GM18505 (cell line): ENCODE results near the gene MOGAT1.
A peak's percentile ranks its signal among the peaks of the same experiment; 100 is the strongest.

ENCODE experiments used
- ATAC-seq: cut with Tn5 transposase; IDR thresholded peaks from one replicate; pipeline ENCODE4 v1.9.1; 2021; ENCODE audit not compliant: unreplicated experiment
- POLR2A ChIP-seq: IDR thresholded peaks from 4 replicates; pipeline ENCODE4 v1.6.1; 2011; ENCODE audit warnings: borderline replicate concordance; ENCODE audit not compliant: insufficient read depth, insufficient read length; ENCODE audit errors: extremely low read depth

Gene MOGAT1

GRCh38 chr2:222730366-222730999 is 59.0 kb downstream of the MOGAT1 start:
- TF ChIP-seq POLR2A, result no peak
- ATAC-seq, result peak; percentile 51

DNA sequence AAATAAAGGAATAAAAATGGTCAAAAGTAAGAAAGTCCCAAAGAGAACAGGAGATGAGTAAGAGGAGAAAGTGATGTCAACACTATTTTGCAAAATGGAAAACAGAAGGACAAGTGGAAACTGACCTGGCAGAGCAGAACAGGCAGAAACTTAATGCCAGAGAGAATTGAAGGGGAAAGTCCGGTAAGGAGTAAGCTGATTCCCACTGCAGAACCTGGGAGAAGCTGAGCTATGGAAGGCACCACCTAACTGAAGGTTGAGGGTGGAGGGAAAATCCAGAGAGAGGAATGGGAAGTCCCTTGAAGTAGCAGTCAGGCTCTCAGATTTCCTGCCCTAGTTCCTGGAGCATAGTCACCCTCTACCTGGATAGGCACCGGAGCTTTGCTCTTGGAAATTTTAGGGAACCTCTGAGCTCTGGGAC is 59.8 kb downstream of the MOGAT1 start:
- ATAC-seq, result no peak
- no peak for TF ChIP-seq POLR2A

- TF ChIP-seq POLR2A, result no peak
- no peak for ATAC-seq
Measured at GRCh38 chr2:222732489-222733178, 61.2 kb downstream of the MOGAT1 start.

DNA sequence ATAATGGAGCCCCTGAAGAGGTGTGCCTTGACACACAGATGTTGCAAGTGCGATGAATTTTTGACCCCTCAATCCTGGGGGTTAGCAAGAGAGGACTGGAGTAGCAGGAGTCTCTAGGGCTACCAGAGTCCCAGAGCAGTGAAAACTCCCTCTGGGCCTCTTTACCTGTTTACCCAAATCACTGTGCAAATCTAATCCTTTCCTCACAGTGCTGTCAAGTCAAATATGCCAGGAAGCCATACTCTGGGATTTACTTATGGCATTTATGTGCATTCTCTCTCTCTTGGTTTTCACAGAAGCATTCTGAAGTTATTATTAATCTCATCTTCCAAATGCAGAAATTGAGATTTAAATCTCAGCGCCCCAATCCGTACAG is 62.0 kb downstream of the MOGAT1 start:
- no peak for ATAC-seq
- no peak for TF ChIP-seq POLR2A

- no peak for TF ChIP-seq POLR2A
- ATAC-seq, result no peak
Measured at GRCh38 chr2:222733846-222734702, 62.6 kb downstream of the MOGAT1 start.

DNA sequence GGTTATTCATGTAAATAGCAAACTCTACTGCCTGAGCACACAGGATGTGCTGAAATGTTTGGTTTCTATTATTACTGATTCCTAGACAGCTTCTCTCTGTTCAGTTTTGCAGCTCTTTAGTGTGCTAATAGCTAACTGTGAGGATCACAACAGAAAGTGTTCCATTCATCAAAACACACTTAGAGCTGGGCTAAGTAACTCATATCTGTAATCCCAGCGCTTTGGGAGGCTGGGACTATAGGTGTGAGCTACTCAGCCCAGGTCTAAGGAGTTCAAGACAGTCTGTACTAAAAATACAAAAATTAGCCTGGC is 63.2 kb downstream of the MOGAT1 start:
- ATAC-seq, result peak; percentile 73
- no peak for TF ChIP-seq POLR2A

- ATAC-seq, result no peak
- no peak for TF ChIP-seq POLR2A
Measured at GRCh38 chr2:222736301-222736700, 64.8 kb downstream of the MOGAT1 start.

- no peak for TF ChIP-seq POLR2A
- no peak for ATAC-seq
Measured at GRCh38 chr2:222736924-222737323, 65.5 kb downstream of the MOGAT1 start.

DNA sequence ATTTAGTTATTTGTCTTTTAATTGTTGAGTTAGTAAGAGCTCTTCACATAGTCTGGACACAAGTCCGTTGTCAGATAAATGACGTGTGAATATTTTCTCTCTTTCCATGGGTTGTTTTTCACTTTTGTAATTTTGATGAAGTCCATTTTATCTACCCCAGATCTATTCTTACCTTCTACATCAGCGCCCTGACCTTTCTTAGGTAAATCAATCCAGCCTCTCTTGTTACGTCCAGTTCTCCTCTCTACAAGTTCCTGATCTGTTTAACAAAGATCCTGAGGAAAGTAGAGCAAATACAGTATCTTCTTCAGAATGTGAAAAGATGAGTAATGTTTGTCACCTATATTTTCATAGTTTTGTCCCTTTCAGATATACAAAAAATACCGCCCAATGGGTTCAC is 66.9 kb downstream of the MOGAT1 start:
- ATAC-seq, result no peak
- TF ChIP-seq POLR2A, result no peak

- no peak for TF ChIP-seq POLR2A
- no peak for ATAC-seq
Measured at GRCh38 chr2:222738809-222739208, 67.4 kb downstream of the MOGAT1 start.

GRCh38 chr2:222739939-222740338 is 68.5 kb downstream of the MOGAT1 start:
- ATAC-seq, result no peak

DNA sequence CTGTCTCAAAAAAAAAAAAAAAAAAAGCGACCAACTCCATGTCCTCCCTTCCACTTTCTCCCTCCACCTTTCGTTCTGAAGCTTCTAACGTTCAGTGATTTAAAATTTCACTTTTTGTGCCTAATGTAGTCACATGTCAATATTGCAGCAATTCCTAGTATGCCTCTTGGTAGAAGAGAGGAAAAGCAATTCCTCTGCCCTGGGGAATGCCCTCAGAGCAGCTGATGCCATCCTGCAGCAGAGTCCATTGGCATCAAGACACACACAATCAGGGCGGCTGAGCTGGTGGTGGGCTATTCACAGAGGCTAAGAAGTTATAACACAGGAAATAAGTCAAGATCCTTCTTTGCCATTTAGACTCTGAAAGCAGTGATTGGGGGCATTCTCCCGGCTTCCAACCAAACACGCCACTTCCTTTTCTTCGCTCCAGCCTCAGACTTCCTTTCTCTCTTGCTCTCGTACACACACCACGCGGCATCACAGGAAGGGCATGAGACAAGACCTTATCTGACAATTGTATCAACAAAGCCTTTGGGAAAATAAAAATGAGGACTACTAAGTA is 71.9 kb downstream of the MOGAT1 start:
- ATAC-seq, result no peak
- TF ChIP-seq POLR2A, result no peak

More at GRCh38 chr2:222739939-222740338, 68.5 kb downstream of the MOGAT1 start:
- TF ChIP-seq POLR2A, result no peak

- ATAC-seq, result no peak
- no peak for TF ChIP-seq POLR2A
Measured at GRCh38 chr2:222745836-222746559, 74.5 kb downstream of the MOGAT1 start.
